Hematopoietic multipotent progenitor cell treated with erythropoietin and hydrocortisone succinate and interleukin-3 and kit ligand, for 6 days (in vitro differentiated cells): Measurements from ENCODE around the gene ARHGEF19.
"Not testable (repeated sequence)": the region's sequence is repeated elsewhere in the genome, so short reads cannot be mapped to it uniquely, and the experiment has no call there.

Experiments
- DNase-seq: peaks from one replicate; pipeline ENCODE4 v3.0.0-alpha.2; 2015

ARHGEF19 gene

DNA sequence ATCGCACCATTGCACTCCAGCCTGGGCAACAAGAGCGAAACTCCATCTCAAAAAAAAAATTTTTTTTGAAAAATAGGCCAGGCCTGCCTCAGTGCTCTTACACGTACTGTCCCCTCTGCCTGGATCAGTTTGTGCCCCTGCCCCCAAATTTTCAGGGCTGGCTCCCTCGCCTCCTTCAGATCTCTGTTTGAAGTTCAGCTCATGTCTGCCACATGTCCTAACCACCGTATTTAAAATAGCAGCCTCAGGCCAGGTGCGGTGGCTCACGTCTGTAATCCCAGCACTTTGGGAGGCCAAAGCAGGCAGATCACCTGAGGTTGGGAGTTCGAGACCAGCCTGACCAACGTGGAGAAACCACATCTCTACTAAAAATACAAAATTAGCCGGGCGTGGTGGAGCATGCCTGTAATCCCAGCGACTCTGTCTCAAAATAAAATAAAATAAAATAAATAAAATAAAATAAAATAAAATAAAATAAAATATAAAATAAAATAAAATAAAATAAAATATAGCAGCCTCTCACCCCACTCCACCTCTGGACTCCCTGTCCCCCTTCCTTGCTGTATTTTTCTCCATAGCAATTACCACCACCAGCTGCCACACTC, 48.7 kb downstream of the ARHGEF19 start:
- not testable (repeated sequence) for DNase-seq

DNA sequence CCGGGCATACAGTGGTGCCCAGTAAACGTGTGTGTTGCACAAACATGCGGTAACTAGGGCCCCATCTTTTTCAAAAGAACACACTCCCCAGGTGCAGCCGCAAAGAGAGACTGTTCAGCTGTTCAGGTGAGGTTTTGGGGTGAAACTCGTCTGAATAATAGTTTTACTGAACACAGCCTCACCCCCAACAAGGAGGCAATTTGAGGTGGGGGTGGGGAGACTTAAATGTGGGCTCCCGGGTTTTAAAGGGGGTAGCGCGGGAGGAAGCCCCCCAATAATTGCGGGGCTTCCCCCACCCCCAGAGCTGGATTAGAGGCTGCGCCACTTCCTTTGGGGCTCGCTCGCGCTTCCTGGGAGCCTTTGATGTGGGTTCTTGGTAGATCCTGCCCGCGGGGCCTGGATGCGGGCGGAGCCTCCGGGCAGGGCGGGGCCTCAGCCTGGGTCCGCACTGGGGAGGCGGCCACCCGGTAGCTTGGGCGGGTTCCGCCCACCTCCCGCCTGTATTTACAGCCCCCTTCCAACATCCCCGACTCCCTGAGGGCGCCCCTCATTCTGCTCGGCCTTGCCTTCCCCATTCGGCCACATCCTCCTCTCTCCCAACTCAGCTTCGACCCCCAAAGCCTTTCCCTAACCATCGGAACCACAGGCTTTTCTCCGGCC, 50.2 kb downstream of the ARHGEF19 start:
- peak; percentile 39 for DNase-seq

DNA sequence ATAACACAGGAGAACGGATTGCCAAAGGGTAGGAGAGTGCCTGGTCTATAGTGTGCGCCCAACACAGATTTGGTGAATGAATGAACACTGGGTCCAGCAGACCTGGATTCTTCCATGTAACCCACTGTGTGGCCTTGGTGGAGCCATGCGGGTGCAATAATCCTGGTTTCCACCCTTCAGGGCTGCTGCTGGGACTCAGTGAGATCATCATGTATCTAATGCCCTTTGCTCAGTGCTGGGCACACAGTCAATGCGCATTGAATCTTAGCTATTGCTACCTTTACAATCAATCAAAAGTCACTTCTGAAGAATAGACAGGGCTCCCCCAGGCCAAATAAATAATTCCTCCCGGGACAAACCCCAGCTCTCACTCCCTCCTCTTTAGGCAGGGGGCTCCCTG, 50.7 kb downstream of the ARHGEF19 start:
- DNase-seq, result no peak

DNA sequence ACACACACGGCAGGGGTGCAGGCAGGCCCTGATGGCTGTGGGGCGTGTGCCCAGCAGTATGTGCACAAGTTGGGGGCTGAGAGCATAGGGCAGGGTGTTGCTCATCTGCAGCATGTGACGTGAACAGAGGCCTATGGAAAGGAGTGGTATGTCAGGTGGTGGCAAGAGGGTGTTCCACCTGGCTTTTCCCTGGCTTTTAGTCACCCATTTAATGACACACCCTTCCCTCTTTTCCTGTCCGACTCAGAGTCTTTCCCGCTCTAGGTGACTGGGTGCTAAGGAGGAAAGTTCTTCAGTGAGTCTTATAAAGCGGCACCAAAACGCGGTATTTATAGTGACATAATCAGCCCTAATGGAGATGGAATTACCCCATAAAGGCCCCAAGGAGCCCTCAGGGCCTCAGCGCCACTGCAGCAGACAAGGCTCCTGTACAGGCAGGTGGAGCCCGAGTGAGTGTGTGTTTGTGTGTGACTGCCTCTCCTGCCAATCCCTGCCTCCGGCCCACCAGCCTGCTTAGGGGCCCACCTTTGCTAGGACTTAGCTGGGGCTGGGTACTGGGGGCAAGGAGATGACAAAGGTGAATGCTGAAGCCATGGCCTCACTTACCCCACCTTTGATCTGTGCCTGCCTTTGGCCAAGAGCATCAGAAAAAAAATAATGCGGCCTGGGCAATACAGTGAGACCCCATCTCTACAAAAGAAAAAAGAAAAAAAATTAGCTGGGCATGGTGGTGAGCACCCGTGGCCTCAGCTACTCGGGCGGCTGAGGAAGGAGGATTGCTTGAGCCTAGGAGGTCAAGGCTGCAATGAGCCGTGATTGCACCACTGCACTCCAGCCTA, 53.2 kb downstream of the ARHGEF19 start:
- DNase-seq, result no peak

DNA sequence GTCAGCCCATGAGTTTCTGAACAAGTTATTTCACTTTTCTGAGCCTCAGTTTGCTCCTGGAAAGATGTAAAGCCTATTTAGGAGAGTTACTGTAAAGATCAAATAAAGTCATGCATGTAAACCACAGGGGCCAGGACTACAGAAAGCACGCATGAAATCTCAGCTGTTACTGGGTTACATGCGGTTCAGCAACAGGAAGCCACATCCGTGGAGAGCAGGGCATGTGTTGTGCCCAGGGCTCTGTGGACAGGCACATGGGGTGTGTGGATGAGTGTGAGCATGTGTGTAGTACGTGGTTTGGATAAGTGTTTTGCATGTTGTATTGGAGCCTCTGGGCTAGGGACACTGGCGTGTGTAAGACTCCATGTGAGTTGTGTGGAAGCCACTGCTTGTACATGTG, 54.4 kb downstream of the ARHGEF19 start:
- no peak for DNase-seq

DNA sequence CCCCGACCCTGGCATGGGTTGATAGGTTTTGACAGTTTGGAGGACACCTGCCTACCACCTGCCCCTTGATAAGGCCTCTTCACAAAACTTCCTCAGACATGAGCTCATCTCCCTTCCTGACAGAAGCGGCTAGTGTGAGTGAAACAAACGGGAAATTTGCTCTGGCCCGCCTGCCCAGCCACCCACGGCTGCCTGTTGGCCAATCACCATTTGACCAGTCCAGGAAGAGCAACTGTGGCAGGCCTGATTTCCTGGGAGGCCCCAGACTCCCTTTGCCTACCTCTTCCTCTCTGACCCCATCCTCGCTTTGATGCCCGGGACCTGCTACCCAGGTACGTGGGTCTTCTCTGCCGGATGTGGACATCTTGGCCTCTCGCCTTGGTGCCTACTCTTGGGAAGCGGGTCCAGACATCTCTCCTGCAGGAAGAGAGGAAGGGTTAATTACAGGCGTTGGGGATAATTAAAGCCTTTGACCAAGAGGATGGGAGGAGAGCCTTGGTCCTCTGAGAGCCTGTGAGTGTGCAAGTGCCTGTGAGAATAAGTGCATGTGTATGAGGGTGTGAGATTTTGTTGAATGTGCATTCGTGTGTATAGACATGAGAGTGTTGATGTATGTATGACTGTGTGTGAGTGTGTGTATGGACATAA, 55.5 kb downstream of the ARHGEF19 start:
- DNase-seq, result no peak

DNA sequence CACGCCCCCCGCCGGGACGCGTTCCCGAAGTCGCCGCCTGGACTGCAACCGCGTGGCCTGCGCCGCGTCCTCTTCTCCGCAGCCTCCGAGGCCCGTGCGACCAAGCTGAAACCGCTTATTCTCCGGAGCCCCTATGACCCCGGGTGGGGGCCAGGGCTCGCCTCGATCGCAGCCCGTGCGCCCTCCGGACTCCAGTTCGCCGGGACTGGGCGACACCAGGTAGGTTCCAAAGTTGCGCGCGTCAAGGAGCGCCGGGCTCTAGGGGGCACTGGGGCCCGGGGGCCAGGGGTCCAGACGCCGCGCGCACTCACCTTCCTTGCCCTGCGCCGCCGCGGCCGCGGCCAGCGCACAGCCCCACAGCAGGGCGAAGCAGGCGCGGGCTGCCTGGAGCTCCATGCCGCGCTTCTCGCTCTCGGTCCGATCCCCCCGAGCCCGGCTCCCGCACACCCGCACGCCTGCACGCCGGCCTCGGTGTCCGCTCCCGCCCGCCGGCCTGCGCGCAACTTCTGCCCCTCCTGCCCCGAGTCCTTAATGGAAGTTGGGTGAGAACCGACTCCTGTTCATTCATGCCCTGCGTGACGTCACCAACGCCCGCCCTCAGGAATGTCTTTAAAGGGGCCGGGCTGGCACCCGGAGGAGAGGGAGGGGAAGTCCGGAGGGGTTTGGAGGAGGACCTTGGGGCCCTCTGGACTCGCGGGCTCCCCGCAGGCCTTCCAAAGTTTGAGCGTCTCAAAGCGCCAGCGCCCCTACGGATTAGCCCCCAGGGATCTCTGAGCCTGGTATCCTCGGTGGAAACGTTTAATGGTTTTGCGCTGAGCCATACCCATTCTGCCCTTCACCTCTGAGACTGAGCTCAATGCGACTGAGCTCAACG, 56.7 kb downstream of the ARHGEF19 start, which contains the start of gene EPHA2:
EPHA2 (minus strand) TSS at position 533 of the 874 bp plus-strand sequence; CDS start at position 396, 137 bp downstream.
- peak; percentile 38 for DNase-seq

DNA sequence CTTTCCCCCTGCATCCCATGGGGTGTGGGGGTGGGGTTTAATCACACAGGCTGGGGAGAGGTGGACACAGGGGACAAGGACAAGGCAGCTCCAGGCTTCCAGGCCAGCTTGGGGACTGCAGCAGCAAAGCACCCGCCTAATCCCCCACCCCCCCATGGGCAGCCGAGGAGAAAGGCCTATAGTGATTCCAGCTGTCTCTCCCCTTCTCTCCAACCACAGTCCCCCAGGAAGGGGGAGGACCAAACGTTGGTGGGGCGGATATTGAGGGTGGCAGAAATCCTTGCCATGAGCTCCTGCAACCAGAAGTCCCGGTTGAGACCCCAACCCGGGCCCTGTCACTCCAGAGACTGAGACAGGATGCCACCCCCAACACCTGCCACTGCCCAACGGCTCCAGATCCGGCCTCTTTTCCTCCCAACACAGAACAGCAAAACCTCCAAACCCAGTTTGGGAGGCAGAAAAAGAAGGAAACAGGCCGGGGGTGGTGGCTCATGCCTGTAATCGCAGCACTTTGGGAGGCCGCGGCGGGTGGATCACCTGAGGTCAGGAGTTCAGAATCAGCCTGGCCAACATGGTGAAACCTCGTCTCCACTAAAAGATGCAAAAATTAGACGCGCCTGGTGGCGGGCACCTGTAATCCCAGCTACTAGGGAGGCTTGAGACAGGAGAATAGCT, 58.3 kb downstream of the ARHGEF19 start:
- DNase-seq, result no peak

DNA sequence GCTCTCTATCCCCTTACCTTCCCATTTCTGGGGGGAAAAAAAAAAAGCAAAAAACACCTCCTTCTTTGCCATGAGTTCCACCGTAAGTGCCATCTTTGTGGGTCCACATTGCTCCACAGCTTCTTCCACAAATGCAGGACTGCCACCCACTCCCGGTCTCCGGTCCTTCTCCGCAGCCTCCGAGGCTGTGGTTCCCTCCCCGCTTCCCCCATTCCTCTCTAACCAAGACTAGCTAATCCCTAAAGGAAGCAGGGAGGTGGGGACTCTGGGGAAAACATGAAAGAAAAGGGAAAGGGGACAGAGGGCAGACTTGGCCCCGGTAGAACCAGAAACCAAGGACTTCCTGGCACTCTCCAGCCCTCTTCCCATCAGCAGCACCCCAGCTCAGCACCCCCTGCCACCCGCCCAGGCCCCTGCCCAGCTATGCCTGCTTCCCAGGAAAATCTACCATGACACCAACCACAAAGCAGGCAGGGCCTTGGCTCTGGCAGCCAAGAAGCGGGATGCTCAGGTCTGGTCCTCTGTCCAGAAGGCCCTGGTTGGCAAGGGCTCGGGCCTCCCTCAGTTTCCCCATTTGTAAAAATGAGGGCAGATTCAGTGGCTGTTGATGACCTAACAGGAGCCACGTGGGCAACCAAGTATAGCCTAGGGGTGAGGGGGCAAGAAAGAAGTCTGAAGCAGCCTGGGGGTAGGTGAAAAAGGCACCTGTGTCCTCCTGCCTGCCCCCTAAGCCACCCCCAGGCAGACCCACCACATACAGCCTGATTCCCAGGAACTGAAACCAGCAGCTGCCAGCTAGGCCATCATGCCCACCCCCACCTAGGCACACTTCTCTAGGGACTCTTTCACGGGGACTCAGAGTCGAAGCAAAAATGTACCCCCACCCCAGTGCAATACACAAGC, 59.1 kb downstream of the ARHGEF19 start:
- no peak for DNase-seq

DNA sequence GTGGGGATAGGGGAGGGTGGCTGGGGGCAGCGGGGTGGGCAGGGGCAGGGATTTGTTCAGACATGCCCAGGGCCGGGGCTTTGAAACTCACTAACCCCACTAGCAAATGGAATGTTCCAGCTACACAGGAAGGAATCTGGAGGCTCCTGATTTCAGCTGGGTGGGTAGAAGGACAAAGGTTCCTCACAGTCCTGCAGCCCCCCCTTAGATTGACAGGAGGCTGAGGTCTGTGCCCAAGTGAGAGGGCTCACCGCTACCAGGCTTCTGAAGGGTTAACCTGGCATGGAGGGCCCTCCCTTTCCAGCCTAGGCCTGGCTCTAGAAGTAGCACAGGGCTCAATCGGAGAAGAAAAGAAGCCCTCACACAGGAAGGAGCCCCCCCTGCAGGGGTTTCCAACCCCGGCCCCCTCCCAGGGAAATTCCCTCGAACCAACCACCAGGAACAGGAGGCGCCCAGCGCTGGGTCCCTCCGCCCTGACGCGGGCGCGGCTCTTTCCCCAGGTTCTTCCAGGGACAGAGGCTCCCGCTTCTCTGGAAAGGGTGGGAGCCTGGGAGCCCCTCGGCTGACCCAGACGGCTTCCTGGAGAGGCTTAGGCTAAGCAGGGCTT, 59.9 kb downstream of the ARHGEF19 start:
- no peak for DNase-seq

DNA sequence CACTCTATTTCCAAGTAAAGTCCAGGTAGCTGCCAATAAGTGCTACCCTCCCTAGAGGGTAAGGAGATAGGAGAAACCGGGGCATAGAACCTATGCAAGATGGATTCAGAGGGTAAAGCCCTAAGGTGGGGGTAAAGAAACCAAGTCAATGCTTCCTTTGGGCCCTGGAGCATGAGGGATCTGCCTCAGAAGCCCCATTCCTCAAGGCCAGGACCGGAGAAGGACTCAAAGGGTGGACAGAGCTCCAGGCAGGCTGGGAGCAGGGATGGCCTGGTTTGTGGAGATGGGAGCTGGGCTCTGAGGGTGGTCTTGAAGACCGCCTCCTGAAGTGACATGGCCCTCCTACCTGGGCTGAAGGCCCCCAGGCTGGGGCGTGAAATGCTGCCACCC, 60.5 kb downstream of the ARHGEF19 start:
- DNase-seq, result no peak

DNA sequence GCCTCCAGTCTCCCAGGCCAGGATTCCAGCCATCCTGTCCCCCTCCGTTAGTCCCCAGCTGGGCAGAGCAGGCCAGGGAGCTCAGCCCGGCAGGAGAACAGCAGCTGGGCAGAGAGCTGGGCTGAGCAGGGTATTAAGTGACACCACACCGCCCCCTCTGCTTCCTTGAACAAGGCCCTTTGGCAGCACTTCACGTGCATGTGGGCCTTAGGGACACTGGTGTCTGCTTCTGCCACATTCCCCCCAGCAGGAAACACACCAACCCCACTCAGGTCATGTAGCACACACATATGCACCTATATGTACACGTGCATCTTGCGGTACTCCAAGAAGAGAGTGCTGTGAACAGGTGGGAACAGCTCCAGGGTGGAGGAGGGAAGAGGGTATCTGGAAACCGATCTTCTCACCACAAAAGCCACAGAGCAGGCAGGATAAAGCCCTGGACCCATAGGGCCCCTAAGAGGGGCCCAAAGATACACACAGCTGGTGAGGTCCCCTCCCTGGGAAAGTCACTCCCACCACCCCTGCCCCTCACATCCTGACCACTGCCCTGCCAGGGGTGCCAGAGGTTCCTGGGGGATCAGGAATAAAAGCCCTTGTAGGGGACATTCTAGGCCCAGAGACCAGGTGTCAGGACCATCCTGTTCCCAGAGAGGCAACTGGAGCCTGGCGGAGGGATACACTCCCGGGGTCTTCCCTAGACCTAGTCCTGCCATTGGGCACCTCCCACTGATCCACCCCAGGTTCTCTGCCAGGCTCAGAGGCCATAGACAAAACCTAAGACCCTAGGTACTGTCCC, 61.1 kb downstream of the ARHGEF19 start:
- DNase-seq, result peak; percentile 78

DNA sequence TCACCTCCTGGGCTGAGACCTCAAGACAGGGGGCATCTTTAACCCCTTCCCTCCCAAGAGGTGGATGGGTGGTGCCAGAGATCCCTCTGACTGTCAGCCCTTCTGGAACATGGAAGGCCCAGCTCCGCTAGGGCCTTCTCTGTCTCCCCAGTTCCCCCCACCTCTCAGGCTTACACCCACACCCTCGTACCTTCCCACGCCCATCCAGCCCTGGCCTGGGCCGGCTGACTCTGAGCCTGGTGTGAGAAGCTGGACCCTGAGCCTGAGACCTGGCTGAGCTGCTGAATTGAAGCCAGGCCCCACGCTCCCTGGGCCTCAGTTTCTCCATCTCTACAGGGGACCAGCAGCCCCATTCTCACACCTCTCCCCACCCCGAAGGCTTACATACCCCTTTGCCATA, 61.9 kb downstream of the ARHGEF19 start:
- DNase-seq, result no peak

DNA sequence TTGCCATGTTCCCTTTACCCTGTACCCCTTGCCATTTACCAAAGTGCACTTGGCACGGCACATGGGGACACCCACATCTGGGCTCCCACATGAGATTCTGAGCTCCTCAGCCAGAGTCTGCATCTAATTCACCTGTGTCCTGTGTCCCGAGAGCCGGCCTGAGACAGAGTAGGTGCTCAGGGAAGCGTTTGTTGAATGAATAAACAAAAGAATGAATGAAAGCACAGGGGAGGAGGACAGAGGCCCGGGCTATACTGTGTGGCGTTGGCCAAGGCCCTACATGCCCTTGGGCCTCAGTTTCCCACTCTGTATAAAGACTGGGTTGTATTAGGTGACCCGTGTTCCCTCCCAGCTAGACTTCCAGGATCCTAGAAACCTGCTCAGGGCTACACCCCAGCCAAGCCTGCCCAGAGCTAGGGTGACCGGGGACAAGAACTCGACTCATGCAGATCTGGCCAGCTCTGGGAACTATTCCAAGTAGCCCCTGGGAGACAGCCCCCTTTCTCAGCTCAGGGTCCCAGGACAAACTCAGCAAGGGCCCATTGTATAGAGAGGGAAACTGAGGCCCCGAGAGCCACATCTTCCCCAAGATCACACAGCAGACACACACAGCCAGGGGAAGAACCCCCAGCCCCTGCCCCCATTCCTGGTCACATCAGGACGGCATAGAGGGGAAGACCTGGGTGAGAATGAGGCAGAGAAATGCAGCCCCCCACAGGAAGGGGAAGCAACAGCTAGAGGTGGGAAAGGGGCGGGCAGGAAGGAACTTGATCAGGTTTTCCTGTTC, 62.6 kb downstream of the ARHGEF19 start:
- no peak for DNase-seq

DNA sequence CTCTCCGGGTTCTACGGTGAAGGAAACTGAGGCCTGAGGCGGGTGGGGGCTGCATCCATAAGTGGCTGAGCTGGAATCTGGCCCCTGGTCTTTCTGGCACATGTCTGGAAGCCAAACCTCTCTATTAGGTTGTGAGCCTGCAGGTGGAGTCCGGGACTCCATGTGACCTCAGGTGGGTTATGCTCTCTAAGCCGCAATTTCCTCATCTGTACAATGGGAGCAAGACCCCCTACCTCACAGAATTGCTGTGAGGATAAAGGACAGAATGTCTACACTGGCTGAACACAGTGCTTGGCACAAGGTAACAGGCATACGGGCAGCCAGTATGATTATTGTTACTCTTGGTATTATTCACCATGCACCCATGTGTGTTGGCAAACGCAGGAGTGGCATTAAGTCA, 63.3 kb downstream of the ARHGEF19 start:
- no peak for DNase-seq

DNA sequence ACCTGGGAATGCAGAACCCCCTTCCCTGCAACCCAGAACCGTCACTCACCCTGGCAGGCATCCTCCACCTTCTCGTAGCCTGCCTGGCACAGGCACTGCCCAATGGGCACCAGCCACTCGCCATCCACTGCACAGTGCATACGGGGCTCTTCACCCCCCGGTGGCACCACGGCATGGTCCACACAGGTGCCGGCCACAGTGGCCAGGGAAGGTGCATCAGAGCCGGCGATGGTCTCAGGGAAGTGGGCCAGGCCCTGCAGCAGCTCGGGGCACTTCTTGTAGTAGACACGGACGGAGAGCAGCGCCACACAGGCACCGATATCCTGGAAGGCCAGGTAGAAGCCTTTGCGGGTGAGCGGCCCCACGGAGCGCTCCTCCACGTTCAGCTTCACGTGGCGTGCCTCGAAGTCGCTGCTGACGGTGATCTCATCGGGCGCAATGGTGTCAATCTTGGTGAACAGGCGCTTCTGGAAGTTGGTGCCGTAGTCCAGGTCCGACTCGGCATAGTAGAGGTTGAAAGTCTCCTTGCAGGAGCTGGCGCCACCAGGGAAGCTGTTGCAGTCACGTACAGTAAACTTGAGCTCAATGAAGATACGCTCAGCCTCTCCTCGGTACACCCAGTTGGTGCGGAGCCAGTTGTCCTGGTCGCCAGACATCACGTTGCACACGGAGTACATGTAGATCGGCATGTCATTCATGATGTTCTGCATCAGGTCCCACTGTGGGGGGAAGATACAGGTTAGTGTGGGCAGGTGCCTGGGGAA, 63.9 kb downstream of the ARHGEF19 start:
- no peak for DNase-seq
